ENCODE measurements around the gene AOC2.
"Not testable (repeated sequence)": the region's sequence is repeated elsewhere in the genome, so short reads cannot be mapped to it uniquely, and the experiment has no call there.

Gene AOC2

GRCh38 chr17:42855048-42855596, 10.7 kb downstream of the AOC2 start:
- no peak for DNase-seq (ENCODE audit: low spot score)

- not testable (repeated sequence) for DNase-seq (ENCODE audit: low spot score)
Observed at GRCh38 chr17:42856093-42856492, 11.7 kb downstream of the AOC2 start.

- DNase-seq (ENCODE audit: low spot score), result not testable (repeated sequence)
Observed at GRCh38 chr17:42856516-42856915, 12.1 kb downstream of the AOC2 start.

GRCh38 chr17:42857389-42857788, 13.0 kb downstream of the AOC2 start:
- no peak for DNase-seq (ENCODE audit: low spot score)

GRCh38 chr17:42865638-42866094, 21.3 kb downstream of the AOC2 start:
- DNase-seq (ENCODE audit: low spot score), result no peak

- no peak for DNase-seq (ENCODE audit: low spot score)
Observed at GRCh38 chr17:42866216-42866615, 21.8 kb downstream of the AOC2 start.

- DNase-seq (ENCODE audit: low spot score), result no peak
Observed at GRCh38 chr17:42866631-42867575, 22.5 kb downstream of the AOC2 start.

- not testable (repeated sequence) for DNase-seq (ENCODE audit: low spot score)
Observed at GRCh38 chr17:42867694-42868261, 23.4 kb downstream of the AOC2 start.

- no peak for DNase-seq (ENCODE audit: low spot score)
Observed at GRCh38 chr17:42868338-42868737, 24.0 kb downstream of the AOC2 start.

- DNase-seq (ENCODE audit: low spot score), result no peak
Observed at GRCh38 chr17:42871647-42872046, 27.3 kb downstream of the AOC2 start.

- no peak for DNase-seq (ENCODE audit: low spot score)
Observed at GRCh38 chr17:42872251-42872965, 28.0 kb downstream of the AOC2 start.

- no peak for DNase-seq (ENCODE audit: low spot score)
Observed at GRCh38 chr17:42873315-42873714, 28.9 kb downstream of the AOC2 start.

- not testable (repeated sequence) for DNase-seq (ENCODE audit: low spot score)
Observed at GRCh38 chr17:42873932-42874695, 29.7 kb downstream of the AOC2 start.

GRCh38 chr17:42877037-42877436, 32.7 kb downstream of the AOC2 start:
- DNase-seq (ENCODE audit: low spot score), result no peak

- no peak for DNase-seq (ENCODE audit: low spot score)
Observed at GRCh38 chr17:42878123-42878880, 33.9 kb downstream of the AOC2 start.

- DNase-seq (ENCODE audit: low spot score), result no peak
Observed at GRCh38 chr17:42878924-42879595, 34.7 kb downstream of the AOC2 start.

GRCh38 chr17:42879596-42879985, 35.2 kb downstream of the AOC2 start:
- DNase-seq (ENCODE audit: low spot score), result peak; percentile 43

GRCh38 chr17:42880776-42881310, 36.5 kb downstream of the AOC2 start:
- DNase-seq (ENCODE audit: low spot score), result no peak

- DNase-seq (ENCODE audit: low spot score), result not testable (repeated sequence)
Observed at GRCh38 chr17:42881706-42882105, 37.3 kb downstream of the AOC2 start.

- DNase-seq (ENCODE audit: low spot score), result no peak
Observed at GRCh38 chr17:42882166-42882565, 37.8 kb downstream of the AOC2 start.

Data from kidney tubule cell (primary cell).